DND-41 (cell line): ENCODE data around the gene MICAL1.

Source experiments
- EZH2 ChIP-seq: IDR thresholded peaks from 3 replicates; pipeline ENCODE4 v1.6.1; 2012; ENCODE audit warnings: borderline replicate concordance, low read depth, mild to moderate bottlenecking, moderate library complexity, low read length, inconsistent platforms; ENCODE audit not compliant: severe bottlenecking
- TF ChIP-seq, protein P1 (sequence below): IDR thresholded peaks from 2 replicates; pipeline ENCODE4 v1.5.1; 2012; ENCODE audit warnings: borderline replicate concordance, low read length, moderate library complexity, mild to moderate bottlenecking; ENCODE audit not compliant: poor library complexity, severe bottlenecking; ENCODE audit errors: extremely low read depth

DNA sequence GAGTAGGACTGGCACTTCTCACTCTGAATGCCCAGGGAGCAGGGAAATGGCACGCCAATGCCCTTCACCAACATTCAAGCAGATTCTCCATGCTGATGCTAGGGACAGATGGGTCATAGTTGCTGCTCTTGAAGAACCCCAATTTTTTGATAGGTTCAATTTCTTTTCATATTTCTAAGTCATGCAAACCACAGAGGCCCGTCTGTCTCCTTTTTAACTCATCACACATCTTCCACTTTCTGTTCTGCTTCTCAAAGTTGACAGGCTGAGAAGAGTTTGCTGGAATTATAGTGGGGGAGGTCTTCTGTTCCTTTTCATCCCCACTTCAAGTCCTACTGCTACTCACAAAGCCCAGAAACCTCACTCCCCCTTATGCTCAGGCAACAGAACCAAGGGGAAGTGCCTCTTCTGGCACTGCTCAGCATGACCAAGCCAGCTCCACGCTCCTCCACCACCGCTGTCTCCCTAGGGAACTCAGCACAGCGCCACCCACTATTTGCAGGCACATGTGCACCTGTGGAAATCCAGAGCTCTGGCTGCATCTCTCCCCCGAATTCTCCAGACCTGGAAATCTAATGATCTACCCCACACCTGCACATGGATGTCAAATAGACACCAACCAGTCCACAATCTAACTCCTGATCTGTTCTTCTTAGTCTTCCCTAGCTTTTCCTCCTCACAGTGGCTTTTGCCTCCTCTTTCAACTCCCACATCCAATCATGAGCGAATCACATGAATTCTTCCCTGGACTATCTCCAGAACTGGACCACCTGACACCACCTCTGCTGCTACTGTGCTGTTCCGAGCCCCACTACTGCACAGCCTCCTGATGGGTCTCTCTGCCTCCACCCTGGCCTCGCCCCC lies 16.8 kb upstream of the MICAL1 start:
- TF ChIP-seq, protein P1, sequence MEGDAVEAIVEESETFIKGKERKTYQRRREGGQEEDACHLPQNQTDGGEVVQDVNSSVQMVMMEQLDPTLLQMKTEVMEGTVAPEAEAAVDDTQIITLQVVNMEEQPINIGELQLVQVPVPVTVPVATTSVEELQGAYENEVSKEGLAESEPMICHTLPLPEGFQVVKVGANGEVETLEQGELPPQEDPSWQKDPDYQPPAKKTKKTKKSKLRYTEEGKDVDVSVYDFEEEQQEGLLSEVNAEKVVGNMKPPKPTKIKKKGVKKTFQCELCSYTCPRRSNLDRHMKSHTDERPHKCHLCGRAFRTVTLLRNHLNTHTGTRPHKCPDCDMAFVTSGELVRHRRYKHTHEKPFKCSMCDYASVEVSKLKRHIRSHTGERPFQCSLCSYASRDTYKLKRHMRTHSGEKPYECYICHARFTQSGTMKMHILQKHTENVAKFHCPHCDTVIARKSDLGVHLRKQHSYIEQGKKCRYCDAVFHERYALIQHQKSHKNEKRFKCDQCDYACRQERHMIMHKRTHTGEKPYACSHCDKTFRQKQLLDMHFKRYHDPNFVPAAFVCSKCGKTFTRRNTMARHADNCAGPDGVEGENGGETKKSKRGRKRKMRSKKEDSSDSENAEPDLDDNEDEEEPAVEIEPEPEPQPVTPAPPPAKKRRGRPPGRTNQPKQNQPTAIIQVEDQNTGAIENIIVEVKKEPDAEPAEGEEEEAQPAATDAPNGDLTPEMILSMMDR = no peak
- no peak for TF ChIP-seq EZH2
